Stimulated activated CD4-positive, alpha-beta T cell treated with anti-CD3 and anti-CD28 coated beads, Interleukin-4, amount 100 ng/mL, for 4 hours (primary cell): ENCODE measurements around the gene COL4A2.
"Not testable (repeated sequence)": the region's sequence is repeated elsewhere in the genome, so short reads cannot be mapped to it uniquely, and the experiment has no call there.

Source experiments
- DNase-seq, 2 experiments: peaks; one replicate each; pipeline ENCODE4 v3.0.0-alpha.2; 2020

COL4A2 gene

DNA sequence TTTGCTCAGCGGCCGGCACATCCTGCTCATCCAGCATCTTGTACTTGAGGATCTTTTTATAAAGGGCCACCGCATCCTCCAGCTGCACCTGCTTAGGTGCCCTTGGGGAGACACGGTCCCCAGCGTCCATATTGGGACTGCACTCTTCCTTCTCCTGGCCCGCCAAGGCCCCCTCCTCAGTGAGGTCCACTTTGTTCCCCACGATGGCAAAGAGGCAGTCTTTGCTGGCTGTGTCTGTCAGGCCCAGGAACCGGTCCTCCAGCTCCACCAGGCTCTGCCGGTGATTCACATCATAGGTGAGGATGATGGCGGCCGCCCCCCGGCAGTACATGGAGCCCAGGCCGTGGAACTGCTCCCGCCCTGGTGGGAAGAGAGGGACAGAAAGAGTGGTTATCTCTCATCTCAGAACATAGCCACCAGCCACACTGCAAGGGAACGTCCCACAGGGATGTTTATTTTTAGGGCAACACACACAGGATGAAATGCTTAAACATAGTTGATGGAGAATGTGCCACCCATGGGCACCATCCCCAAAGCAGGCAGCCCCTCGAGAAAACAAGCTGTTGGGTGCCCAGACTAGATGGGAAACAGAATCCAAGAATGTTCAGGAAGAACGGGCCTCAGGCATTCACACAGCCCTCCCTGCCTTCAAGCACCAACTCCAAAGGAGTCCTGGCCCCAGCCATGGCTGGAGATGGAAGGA lies 216.9 kb downstream of the COL4A2 start:
- no peak for DNase-seq

DNA sequence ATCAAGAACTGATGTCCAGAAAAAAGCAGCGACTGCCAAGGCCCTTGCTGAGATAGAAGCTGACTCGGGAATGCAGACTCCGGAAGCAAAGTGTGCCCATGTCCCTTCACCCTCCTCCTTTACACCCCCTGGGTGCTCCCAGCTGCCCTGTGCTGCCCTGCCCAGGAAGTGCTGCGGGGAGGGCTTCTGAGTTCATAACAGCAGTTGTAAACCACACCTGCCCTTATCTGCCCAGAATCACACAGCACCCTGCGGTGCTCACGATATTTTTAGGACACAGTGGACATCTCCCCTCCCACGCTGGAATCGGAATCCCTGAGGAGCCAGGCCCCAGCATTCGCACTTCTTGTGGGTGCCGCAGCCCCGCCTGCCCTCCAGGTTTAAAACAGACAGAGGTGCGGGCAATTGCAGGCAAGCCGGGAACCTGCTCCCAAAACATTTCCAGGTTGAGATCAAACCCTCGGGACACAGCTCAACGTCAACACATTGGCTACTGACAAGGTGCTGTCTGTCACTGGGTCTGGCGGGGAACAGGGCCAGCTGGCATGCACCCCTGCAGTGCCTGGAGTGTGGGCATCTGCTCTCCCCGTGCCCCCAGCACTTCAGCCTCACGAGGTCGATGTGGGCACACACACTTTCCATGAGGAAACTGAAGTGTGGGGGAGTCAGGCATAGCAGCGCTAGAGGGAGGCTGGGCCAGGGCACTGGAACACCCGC lies 217.6 kb downstream of the COL4A2 start:
- no peak for DNase-seq

DNA sequence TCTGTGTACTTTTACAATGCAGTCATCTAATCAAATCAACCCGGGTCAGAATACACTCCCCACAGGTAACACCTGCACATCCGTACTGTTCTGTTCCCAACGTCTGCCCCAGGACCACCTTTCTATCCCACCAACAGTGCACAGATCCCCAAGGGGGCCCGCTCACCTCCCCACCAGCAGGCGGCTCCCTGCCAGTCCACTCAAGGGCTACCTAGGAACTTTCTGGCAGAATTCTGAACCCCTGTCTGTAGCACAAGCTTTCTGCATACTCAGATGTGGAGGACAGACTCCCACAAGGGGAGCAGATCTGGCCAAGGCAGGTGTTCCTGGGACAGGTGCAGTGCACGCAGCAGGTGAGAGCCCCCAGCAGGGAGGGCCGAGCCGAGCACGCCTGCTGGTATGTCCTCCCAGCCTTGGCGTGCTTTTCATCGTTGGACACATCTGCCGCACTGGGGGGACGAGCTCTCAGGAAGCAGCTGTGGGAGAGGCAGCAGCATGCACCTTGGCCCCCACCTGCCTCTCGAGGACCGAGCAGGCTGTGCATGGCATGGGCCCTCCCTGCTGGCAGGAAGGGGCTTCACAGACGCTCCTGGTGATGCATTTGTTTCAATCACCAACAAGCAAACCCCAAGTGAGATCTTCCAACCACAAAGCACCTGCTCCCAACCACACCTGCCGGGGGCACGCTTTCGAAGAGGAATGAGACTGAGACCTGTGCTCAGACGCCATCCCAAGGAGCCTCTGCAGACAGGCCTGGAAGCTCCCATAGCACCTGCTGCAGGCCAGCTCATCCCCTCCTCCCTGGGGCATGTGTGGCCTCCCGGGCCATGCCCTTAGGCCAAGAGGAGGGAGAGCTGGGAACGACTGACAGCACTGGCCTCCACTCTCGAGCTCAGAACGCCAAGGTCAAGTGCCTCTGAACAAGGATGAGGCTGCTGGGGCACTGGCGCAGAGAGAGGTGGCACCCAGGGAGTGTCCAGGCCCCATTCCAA lies 218.5 kb downstream of the COL4A2 start:
- no peak for DNase-seq

DNA sequence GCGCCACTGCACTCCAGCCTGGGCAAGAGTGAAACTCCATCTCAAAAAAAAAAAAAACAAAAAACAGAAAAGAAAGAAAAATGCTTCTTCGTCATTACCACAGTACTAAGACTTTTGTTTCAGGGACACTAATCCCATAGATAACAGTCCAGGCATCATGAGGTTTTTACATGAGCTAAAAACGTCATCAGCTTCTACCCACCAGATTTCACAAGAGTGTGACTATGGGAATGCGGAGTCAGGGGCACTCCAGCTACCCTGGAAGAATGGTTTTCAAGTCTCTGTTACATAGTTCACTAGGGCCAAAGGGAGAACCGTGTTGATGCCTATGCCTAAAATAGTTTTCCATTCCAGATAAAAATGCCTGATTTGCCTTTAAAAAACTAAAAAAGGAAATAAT lies 221.3 kb downstream of the COL4A2 start:
- no peak for DNase-seq

DNA sequence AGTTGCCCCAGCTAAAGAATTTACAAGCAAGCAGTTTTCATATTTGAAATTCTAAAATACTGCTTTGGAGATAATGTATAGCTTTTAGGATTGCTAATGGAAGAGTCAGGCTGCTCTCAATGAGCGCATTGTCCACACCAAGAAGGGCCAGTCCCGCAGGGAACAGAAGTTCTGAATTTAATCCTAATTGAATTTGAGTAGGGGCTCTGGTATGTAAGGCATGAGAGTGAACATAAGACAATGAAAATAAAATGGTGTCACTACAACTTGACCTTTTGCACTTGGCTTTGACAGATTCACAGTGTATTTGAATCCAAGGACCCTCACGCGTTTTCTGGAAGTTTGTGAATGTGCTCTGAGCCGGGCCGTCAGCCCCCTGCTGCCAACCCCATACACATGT lies 221.8 kb downstream of the COL4A2 start:
- no peak for DNase-seq

DNA sequence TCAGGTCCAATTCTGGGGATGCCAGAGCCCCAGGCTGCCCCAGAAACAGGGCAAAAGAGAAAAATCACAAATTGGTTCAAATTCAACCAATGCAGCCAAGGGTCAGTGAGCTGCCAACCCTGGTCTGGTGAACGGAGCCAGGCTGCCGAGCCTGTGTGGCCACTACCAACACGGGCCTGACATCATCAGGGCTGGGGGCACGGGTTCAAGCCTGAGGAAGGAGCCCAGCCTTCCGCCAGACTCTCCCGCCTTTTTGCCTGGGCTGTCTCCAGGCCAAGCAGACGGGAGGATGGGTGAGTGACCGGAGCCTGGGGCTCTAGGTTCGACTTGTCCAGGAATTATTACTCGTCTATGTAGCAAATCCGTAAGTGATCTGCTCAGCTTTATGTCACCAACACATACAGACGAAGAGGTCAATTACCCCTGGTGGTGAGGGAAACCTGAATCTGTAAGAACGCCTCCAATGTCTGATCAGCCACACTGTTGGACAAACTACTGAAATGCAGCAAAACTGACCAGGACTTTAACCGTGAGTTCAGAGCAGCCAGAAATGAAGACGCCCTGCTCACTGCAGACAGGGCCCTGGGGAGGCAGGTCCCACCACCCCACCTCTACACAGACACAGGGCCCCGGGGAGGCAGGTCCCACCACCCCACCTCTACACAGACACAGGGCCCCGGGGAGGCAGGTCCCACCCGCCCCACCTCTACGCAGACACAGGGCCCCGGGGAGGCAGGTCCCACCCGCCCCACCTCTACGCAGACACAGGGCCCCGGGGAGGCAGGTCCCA lies 222.6 kb downstream of the COL4A2 start:
- DNase-seq, result no peak

DNA sequence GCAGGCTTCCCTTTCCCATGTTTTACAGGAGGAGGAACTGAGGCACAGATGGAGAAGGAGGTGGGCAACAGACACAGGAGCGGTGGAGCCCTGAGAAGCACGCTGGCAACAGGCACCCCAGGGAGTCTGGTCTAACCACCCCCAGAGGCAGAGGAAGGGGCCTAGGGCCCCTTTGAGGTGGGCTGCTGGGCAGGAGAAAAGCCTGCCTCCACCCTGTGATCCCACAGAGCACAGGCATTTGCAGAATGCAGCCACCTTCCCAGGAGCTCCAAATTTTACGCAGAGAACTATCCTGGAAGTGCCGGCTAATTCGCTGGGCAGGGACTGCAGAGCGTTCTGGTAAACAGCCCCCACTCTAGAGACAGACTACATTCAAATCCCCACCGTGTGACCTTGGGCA lies 224.0 kb downstream of the COL4A2 start:
- DNase-seq, result no peak

DNA sequence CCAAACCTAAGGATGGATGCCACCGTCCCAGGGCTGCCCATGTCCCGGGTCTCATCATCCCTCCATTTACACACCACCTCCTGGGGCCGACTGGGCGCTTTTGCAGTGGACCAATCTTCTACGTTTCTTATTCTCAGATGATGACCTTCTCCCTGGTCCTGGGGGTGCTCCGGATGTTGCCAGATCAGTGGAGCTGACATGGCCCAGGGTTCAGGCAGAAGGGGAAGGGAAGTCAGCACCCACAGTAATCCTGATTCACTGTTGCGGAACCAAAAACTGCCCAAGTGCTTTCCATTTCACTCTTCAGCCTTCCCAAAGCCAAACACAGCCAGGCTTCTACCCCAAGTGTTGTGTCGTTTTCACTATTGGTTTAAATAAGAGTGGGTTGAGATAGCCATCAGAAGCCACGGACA lies 224.6 kb downstream of the COL4A2 start:
- no peak for DNase-seq

DNA sequence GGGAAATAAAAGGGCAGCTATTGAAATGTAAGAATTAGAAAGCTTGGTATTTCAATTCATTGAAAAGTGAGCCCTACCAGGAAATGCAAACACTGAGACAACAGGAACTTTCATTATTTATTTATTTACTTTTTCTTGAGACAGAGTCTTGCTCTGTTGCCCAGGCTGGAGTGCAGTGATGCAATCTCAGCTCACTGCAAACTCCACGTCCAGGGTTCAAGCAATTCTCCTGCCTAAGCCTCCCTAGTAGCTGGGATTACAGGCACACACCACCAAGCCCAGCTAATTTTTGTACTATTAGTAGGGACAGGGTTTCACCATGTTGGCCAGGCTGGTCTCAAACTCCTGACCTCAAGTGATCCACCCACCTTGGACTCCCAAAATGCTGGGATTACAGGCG lies 225.2 kb downstream of the COL4A2 start:
- not testable (repeated sequence) for DNase-seq

DNA sequence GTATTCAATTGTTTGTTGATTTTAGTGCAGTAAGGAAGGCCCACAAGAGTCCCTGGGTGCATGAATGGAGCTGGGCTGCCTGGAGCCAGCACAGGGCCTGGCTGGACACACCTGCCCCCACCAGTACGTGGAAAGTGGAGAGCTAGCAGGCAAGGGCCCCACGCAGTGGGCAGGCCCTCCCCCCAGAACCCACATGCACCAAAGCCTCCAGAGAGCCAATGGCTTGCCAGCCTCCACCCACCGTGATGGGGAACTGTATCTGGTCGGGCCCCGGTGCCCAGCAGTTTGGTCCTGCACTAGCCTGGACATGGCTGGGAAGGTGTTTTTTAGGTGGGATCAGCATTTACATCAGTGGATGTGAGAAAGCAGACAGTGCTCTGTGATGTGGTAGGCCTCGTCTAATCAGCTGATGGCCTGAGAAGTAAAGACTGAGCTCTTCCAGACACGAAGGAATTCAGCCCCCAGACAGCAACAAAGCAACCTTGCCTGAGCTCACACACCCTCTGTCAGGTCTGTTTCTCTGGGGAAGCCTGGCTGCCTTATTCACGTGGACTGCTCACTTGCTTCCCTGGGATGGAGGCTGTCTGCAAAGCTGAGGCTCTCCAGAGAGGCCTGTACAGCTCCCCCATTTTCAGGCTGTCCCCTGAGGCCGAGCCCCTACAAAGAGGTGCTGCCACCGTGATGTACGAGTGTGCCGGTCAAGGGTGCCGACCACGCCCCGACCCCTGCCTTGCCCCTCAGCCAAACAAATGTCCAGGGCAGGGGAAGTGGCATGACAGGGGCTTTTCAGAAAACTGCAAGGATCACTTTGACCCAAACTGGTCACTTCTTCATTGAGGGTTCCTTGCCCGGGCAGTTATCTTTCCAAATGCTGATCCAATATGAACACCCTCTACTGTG lies 226.9 kb downstream of the COL4A2 start:
- no peak for DNase-seq

DNA sequence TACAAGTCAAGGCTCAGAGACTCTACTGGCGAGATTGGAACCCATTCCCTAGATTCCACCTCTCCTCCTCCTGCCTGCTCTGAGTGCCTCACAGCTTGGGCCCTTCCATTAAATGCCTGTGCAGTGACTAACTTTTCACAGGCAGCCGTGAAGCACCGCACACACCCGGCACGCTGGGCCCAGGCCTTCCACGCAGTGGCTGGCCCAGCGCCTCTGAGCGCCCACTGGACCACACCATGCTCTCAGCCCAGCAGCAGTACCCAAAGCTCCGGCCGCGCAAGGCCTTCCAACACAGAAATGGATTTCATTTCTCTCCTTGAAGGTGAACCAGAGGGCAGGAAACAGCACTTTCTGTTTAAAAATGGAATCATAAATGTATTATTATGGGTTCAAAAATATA lies 228.4 kb downstream of the COL4A2 start:
- DNase-seq, result no peak

DNA sequence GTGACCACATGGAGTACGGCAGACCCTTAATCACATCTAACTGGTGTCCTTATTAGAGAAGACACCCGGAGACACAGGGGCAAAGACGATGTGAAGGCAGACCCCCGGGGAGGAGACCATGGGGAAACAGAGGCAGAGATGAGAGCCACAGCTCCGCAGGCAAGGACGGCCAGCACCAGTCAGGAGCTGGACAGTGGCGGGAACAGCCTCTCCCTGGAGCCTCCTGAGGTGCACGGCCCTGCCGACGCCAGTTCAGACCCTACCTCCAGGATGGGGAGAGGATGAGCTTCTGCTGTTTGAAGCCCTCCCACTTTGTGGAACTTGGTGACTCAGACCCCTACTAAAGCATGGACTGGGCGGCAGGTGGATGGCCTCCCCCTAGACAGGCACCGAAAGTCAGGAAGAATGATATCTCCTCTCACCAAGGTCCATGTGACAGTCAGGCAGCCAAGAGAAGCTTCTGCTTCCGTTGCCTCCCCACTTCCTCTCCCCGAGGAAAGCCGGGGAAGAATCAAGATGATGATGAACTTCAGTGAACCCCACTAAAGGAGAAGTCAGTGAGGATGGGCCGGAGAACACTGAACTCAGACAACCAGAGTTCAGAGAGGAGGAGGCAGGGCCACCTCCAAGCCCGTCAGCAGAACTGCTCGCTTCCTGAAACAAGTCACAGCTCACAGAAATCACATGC lies 229.1 kb downstream of the COL4A2 start:
- DNase-seq, result no peak

DNA sequence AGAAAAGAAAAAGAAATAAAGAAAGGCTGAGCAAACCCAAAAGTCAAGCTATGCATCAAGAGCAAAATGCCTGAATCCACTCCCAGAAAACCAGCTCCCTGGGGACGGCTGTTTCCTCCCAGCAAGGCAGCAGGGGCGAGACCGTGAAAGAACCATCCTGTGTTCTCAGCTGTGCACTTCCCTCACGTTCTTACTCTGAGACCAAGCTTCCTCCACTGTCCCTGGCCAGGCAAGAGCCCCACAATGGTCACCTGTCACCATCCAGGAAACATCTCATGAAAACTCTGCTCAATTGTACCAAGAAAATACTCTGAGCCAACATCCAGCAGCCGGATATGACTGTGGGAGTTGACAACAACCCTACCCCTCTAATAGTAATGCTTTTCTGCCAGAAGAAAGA lies 231.5 kb downstream of the COL4A2 start:
- no peak for DNase-seq

DNA sequence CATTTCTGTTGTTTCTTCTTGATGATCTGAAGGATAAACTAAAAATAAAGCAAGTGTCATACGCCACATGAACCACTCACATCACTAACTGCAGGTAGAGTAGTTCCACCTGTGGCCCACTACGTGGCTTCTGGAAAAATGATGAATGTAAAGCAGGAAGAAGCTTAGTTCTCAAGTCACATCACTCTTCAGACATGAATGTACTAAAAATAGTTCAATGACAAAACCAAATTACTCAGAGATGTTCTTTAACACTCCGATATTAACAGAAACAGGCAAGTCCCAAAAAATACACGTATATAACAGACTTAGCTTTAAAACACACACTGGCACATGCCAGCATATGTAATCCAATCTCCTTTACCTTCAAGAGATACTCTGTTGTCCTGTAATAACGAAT lies 232.8 kb downstream of the COL4A2 start:
- no peak for DNase-seq

DNA sequence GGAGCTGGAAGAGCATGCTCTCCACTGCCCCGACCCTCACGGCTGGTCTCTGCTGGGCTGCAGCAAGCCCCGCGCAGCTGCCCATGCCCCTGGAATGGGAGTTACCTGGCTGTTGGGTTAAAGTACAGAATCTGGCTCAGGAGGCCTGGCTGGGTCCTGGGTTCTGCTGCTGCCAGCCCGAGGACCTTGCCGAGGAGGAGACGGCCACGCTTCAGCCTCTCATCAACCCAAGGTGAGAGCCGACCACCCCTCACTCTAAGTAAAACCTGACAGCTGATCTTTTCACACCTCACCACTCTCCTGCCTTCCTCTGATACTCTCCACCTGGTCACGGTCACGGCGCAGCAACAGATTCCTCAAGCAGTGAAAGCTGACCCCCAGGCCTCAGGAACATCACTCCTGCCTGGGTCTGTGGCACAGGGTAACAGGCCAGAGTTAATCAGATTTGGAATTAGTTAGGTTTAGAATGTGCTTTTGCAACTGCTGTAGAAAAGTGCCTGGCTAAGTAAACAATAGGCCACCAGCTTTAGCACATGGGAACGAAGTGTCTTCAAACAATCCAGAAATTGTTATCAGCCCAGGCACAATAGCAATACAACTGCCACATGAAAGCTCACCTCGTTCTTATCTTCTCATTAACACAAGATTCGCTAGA lies 233.9 kb downstream of the COL4A2 start:
- DNase-seq, result no peak

DNA sequence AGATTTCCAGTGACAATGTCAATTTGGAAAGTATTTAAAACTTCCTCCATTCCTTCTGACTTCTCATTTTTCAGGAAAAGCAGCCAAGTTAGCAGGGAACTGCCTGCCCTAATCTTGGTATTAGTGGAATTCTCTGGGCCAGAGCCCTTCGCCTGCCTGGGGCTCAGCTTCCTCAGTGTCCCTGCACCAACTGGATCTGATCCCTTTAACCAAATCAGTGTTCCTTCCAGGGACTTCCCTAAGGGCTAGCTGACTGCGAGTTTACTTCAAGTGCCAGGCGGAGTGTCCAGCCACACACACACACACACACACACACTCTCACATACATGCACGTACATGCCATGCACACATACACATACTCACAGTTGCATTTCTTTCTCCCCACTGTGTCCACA lies 234.4 kb downstream of the COL4A2 start:
- no peak for DNase-seq

DNA sequence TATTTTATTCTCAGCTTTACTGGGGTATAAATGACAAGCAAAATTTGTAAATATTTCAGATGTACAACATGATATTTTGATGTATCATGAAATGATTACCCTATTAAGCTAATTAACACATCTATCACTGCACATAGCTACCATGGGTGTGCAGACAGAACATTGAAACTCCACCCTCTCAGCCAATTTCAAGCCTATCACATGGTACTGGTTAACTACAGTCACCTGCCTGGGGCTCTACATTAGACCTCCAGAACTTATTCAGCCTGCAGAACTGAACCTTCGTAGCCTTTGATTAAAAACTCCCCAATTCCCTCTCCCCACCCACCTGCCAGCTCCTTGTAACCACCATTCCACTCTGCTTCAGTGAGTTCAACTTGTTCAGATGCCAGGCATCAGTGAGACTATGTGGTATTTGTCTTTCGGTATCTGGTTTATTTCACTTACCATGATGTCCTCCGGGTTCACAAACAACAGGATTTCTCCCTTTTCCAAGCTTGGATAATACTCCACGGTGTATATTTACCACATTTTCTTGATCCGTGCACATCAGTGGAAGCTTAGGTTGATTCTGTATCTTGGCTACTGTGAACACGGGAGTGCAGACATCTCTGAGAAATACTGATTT lies 235.2 kb downstream of the COL4A2 start:
- DNase-seq, result no peak

DNA sequence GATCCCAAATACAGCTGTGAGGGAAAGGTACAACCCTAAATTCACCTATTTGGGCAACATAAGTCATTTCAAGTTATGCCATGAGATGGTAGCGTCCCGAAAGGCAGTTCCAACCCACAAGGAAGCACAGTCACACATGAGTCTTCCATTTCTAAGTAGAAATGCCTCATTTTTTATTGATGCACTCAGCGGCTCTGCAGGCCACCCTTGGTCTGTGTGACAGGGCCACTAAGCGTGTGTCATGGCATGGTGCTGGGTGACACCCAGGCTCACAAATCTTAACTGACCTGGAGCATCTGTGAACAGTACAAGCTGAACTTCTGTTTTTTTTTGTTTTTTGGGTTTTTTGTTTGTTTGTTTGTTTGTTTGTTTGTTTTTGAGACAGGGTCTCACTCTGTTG lies 239.3 kb downstream of the COL4A2 start:
- no peak for DNase-seq

DNA sequence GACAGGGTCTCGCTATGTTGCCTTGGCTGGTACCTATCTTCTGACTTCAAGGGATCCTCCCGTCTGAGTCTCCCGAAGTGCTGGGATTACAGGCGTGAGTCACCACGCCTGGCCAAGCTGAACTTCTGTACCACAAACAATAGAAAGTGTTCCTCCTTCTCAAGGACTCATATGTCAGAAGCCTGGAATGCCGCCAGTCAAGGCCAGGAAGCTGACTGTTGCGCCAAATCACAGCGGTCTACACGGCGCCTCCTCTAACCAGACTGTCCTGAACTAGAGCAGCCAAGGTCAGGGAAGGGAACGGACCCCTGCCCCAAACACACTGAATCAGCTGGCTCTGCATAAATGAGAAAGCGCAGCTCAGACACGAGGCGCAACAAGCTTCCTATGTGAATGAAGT lies 239.8 kb downstream of the COL4A2 start:
- no peak for DNase-seq
